Lung (tissue), 12 donors: ENCODE data around the gene PARD3. TPM values are rescaled to one million over a fixed set of nuclear protein-coding genes. Genes with fewer than 3 reads are reported as not detected.
"Not testable (repeated sequence)": the region's sequence is repeated elsewhere in the genome, so short reads cannot be mapped to it uniquely, and the experiment has no call there.

Experiments used
- ATAC-seq: fragments of 200-7000 bp; cut with Tn5 transposase; one replicate; pipeline ENCODE4 v1.9.1; 2020; ENCODE audit warnings: moderate number of reproducible peaks; ENCODE audit not compliant: insufficient read depth, low FRiP score
- DNase-seq, 3 donors: peaks; one replicate each; pipeline ENCODE4 v3.0.0-alpha.2; 2013 to 2017
- H3K27ac ChIP-seq, 2 donors: one replicate each; pipeline ENCODE4 v1.5.1; 2013; ENCODE audit warnings: mild to moderate bottlenecking in 2 of 2, moderate library complexity in 2 of 2, control low read depth in 1 of 2, inconsistent platforms in 1 of 2, low read depth in 1 of 2, low read length in 1 of 2
- H3K27me3 ChIP-seq, 3 donors: one replicate each; pipeline ENCODE4 v1.5.1; 2013; ENCODE audit warnings: low read length in 2 of 3; ENCODE audit not compliant: control insufficient read depth in 3 of 3, insufficient read depth in 3 of 3
- H3K36me3 ChIP-seq, 4 donors: one replicate each; pipeline ENCODE4 v1.5.1; 2013; ENCODE audit warnings: low read length in 4 of 4, mild to moderate bottlenecking in 1 of 4, moderate library complexity in 1 of 4; ENCODE audit not compliant: control insufficient read depth in 4 of 4, insufficient read depth in 4 of 4
- H3K4me1 ChIP-seq, 5 donors: one replicate each; pipeline ENCODE4 v1.5.1; 2013; ENCODE audit warnings: low read length in 5 of 5, mild to moderate bottlenecking in 2 of 5, moderate library complexity in 1 of 5; ENCODE audit not compliant: control insufficient read depth in 5 of 5, insufficient read depth in 5 of 5
- H3K4me3 ChIP-seq: one replicate; pipeline ENCODE4 v1.5.1; 2013; ENCODE audit warnings: mild to moderate bottlenecking, control low read depth, moderate library complexity
- H3K9ac ChIP-seq, 2 donors: one replicate each; pipeline ENCODE4 v1.5.1; 2013; ENCODE audit warnings: low read length in 2 of 2, control low read depth in 1 of 2; ENCODE audit not compliant: insufficient read depth in 1 of 2
- H3K9me3 ChIP-seq, 4 donors: one replicate each; pipeline ENCODE4 v1.5.1; 2013; ENCODE audit warnings: low read length in 3 of 4, mild to moderate bottlenecking in 1 of 4, moderate library complexity in 1 of 4; ENCODE audit not compliant: control insufficient read depth in 4 of 4, insufficient read depth in 3 of 4
- CTCF ChIP-seq: IDR thresholded peaks from 2 replicates; pipeline ENCODE4 v1.5.1; 2012; ENCODE audit warnings: mild to moderate bottlenecking; ENCODE audit errors: control extremely low read depth, extremely low read depth
- WGBS, 2 donors: extraction: QIAGEN DNeasy Blood & Tissue Kit; methylation state at CpG; one replicate each; pipeline ENCODE4 v1.1.7; 2013; 5-methylcytosine and 5-hydroxymethylcytosine counted together
- polyA plus RNA-seq, 2 donors: library from polyadenylated mRNA; stranded (reverse); fragments of 200-250 nt; gene quantifications; one replicate each; pipeline ENCODE4 v1.2.1, GENCODE V29; 2013
- total RNA-seq, 2 donors: library from RNA; depleted of rRNA in 1 of 2; stranded (reverse); fragments of >200 nt in 1 of 2; gene quantifications; one replicate each; pipeline ENCODE4 v1.2.1, GENCODE V29; 2014 to 2021
- donor health status: control.
- donor health status: control.
- donor health status: Bipolar disorder and iron deficiency.
- donor health status: healthy.
- donor health status: DM: yes; HTN: yes; CAD: no.

Gene PARD3
- total and polyA plus RNA-seq, 4 donors = 10.3 to 69.2 (median 27.6) TPM

GRCh38 chr10:34396663-34397062 lies 418.4 kb downstream of the PARD3 start:
- ATAC-seq (no peak), DNase-seq (no peak)
- no peak for TF ChIP-seq CTCF
- WGBS, 2 donors = 37 to 69% methylated on average over 2 of the region's 2 CpGs
- peaks cover 0 to 6% (median 0%) of the 10 kb centered on the region in 4 donors for H3K36me3 ChIP-seq
- H3K27ac ChIP-seq = peak overlapping the region in 1 of 2 donors; percentile 9
- H3K9me3 ChIP-seq = no peaks in the 10 kb centered on the region
- H3K4me1 ChIP-seq = peaks cover 0 to 4% (median 0%) of the 10 kb centered on the region in 5 donors
- no peak overlapping the region for H3K9ac ChIP-seq
- no peak overlapping the region for H3K4me3 ChIP-seq
- H3K27me3 ChIP-seq = no peaks in the 10 kb centered on the region

- ATAC-seq (no peak), DNase-seq (no peak)
- no peak overlapping the region for H3K27ac ChIP-seq
- peaks cover 0 to 9% (median 0%) of the 10 kb centered on the region in 5 donors for H3K4me1 ChIP-seq
- H3K4me3 ChIP-seq = no peak overlapping the region
- no peaks in the 10 kb centered on the region for H3K27me3 ChIP-seq
- no peaks in the 10 kb centered on the region for H3K36me3 ChIP-seq
- H3K9me3 ChIP-seq = no peaks in the 10 kb centered on the region
- no peak for TF ChIP-seq CTCF
- no peak overlapping the region for H3K9ac ChIP-seq
Measured at GRCh38 chr10:34392641-34393170, 422.4 kb downstream of the PARD3 start.

- not testable (repeated sequence) for ATAC-seq, H3K4me1 ChIP-seq, H3K9me3 ChIP-seq, H3K27me3 ChIP-seq, H3K27ac ChIP-seq, H3K9ac ChIP-seq, H3K4me3 ChIP-seq, H3K36me3 ChIP-seq
- whole genome bisulfite sequencing, 2 donors = 83 to 86% methylated on average over 3 of the region's 3 CpGs
- peak in 1 of 3 donors; percentile 40 for DNase-seq
Measured at GRCh38 chr10:34391168-34391567, 423.9 kb downstream of the PARD3 start.

GRCh38 chr10:34389801-34390200 lies 425.3 kb downstream of the PARD3 start:
- TF ChIP-seq CTCF = no peak
- Histone ChIP-seq H3K4me1 (peaks cover 0 to 8% (median 0%) of the 10 kb centered on the region in 5 donors), H3K27me3 (no peaks in the 10 kb centered on the region), H3K27ac (no peak overlapping the region), H3K9ac (no peak overlapping the region), H3K9me3 (no peaks in the 10 kb centered on the region), H3K36me3 (no peaks in the 10 kb centered on the region), H3K4me3 (no peak overlapping the region)
- 96 to 97% methylated on average over 3 of the region's 3 CpGs for WGBS, 2 donors
- DNase-seq (no peak), ATAC-seq (no peak)
